ENCODE data around the gene CHL1.

CHL1 gene

DNA sequence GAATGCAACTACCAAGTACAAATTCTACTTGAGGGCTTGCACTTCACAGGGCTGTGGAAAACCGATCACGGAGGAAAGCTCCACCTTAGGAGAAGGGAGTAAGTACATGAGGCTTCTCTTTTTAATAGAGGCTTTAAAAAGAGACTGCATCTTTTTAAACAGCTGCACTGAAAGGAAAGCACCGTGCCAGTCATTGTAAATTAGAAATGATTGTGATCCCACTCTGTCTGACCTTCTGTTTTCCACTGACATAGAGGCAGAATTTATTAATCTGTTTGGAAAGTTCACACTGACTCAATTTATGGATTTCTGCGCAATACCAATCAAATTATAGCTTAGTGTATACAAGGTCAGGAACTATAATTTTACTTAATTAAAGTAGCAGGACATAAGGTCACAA, 198.2 kb downstream of the CHL1 start:
- DNase-seq (ENCODE audit: low read depth in 3 of 3): no peak

GRCh38 chr3:396293-396692, 199.7 kb downstream of the CHL1 start:
- no peak for DNase-seq (ENCODE audit: low read depth in 3 of 3)

DNA sequence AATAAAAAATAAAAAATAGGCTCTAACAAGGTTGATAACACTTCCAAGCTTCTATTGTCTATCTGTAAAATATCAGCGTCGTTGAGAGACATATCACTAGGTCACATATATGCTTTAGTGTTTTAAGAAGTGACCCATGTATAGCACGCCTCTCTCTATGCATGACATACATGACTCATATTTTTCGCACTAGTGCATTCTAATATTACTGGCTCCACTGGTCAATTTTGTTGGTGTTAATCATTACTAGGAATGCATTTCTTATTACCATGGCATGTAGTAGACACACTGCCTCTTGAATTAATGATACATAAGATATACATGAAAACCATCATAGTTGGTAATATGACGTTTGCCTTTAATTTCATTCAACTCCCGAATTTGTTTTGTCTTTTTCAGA, 203.1 kb downstream of the CHL1 start:
- DNase-seq (ENCODE audit: low read depth in 3 of 3): no peak

- no peak for DNase-seq (ENCODE audit: low read depth in 3 of 3)
Measured at GRCh38 chr3:403826-404225, 207.3 kb downstream of the CHL1 start.

GRCh38 chr3:409011-409410, 212.4 kb downstream of the CHL1 start:
- DNase-seq (ENCODE audit: low read depth in 3 of 3): no peak

- no peak for DNase-seq (ENCODE audit: low read depth in 3 of 3)
Measured at GRCh38 chr3:411226-411625, 214.7 kb downstream of the CHL1 start.

- DNase-seq (ENCODE audit: low read depth in 3 of 3): no peak
Measured at GRCh38 chr3:414063-414462, 217.5 kb downstream of the CHL1 start.

DNA sequence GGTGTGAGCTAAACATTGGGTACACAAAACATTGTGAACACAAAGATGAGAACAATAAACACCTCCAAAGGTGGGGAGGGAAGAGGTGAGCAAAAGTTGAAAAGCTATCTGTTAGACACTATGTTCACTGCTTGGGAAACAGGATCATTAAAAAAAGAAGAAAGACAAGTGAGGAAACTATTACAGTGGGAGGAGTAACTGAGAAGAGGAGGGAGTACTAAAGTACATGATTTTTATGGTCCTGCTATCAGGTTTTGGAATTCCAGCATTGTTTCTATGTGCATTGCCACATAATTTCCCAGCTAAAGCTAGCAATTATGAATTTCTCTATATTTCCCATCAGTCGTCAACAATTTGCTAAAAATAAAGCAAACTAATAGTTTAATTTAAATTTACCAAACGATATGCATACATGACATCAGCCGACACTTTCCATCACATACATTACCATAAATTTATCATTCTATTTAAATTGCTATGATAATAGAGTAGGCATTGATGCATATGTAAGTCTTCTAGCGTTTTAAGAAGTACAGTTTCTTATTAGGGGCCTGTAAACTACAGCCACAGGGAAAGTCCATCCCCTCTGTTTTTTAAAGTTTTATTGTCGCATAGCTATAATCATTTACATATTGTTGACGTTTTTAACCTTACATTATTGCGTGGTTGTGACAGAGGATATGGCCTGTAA, 221.8 kb downstream of the CHL1 start:
- no peak for DNase-seq (ENCODE audit: low read depth in 3 of 3)

DNA sequence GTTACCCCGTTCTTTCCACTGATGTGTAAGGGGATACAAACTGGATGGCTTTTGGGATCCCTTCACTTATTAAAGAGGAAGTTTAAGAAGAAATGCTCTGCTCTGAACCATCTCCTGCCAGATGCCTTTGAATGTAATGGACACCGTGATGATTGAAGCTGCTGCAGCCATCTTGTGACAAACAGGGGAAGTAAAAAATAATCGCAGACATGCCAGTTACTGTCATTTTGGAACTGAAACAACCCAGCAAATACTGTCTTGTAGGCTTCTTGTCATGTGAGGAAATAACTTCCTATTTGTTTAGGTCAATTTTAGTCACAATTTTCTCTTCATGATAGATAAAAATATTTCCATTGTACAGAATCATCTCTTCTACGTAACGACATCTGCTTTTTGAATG, 224.0 kb downstream of the CHL1 start:
- no peak for DNase-seq (ENCODE audit: low read depth in 3 of 3)

DNA sequence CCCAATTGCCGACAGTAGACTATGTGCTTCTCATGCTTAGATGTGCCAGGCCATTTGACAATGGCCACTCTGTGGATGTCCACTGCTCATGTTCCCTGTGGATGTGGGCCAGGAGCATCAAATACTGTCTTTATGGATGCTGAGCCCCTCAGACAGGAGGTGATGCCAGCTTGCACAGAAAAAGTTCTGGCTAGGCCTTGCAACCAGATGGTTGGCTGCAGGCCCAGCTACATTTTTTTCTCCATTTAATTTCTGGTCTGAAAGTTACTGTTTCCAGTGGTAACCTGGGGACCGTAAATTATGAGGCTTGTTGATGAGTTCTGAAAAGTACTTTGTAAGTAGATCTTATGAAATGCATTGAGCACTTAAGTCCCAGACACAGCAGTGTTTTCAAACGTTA, 228.5 kb downstream of the CHL1 start:
- no peak for DNase-seq (ENCODE audit: low read depth in 3 of 3)

DNA sequence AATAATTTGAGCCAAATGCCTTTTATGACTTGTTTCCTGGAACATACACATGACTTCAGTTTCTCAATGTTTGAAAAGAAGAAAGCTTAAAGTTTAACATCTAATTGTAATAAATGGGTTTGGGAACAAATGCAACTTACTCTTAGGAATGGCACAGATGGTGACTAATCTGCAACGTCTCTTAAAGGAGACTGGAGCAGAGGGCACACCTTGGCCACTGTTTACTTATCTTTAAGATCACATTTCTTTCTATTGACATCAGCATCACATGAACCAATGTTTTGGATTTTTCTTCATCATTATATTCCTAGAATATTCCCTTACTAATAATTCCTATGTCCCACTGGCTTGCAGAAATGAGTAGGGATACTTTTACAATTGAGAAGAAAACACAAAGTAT, 229.5 kb downstream of the CHL1 start:
- no peak for DNase-seq (ENCODE audit: low read depth in 3 of 3)

- no peak for DNase-seq (ENCODE audit: low read depth in 3 of 3)
Measured at GRCh38 chr3:427128-427527, 230.6 kb downstream of the CHL1 start.

DNA sequence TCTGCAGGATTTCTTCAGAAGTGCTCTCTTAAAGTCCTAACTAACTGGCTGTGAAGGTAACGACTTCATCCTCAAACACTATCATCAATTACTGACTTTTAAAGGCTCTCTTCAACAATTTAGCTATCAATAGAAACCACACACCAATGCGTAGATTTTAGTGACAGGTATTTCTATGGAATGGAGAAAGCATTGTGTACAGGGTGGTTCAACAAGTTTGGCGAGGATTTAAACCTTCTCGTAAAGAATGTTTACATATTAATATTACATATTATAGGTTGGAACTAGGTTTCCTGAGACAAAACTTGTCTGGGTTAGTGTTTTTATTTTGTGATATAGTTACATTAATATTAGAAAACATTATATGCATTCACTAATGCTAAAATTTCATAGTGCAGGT, 233.6 kb downstream of the CHL1 start:
- no peak for DNase-seq (ENCODE audit: low read depth in 3 of 3)

DNA sequence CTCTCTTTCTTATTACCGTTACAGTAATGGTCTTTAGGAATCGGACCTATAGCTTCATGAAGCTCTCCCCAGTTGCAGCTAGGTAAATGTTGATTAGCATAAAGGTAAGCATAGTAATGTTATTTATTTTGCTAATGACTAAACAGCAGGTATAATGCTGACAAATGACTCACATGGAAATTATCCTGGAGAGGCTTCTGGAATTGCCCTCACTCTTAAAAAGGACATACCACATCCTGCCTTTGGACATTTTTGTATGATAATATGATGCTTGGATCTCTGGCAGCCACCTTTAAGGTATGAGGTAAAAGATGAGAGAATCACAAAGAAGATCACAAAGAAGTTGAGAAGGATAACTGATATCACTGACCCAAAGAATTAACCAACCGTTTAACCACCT, 238.6 kb downstream of the CHL1 start:
- DNase-seq (ENCODE audit: low read depth in 3 of 3): no peak

GRCh38 chr3:436053-436452, 239.5 kb downstream of the CHL1 start:
- DNase-seq (ENCODE audit: low read depth in 3 of 3): no peak

GRCh38 chr3:440826-441225, 244.3 kb downstream of the CHL1 start:
- no peak for DNase-seq (ENCODE audit: low read depth in 3 of 3)

DNA sequence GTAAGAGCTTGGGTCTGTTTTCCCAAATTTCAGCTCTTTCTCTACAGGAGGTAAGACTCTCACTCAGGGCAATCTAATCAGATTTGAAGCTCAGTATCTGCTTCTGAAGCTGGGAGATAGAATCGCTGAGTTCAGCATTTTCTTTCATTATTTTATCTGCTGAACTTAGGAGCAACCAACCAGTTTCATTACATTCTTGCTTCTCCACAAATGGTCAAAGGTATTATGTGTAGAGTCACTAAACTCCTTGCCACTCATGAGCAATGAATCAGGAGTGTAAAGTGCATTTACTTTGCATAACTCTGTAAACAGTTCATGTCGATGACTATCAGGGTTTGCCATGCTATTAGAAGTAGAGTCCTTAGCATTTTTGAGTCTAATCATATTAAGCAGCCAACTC, 249.4 kb downstream of the CHL1 start:
- DNase-seq (ENCODE audit: low read depth in 3 of 3): no peak

DNA sequence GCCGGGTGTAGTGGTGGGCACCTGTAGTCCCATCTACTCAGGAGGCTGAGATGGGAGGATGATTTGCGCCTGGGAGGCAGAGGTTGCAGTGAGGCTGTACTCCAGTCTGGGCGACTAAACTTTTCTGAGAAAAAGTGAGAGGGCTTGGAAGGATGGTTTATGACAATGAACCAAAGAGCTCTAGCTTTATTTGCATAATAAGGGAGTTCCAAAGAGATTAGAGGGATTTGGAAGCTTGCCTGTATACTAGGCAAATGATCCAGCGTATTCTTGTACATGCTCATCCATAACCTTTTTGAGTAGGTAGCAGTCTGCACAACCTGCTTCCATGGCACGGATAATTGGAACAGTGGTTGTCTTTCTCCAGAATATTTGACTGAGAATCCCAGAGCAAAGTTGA, 251.1 kb downstream of the CHL1 start:
- no peak for DNase-seq (ENCODE audit: low read depth in 3 of 3)

GRCh38 chr3:449711-450110, 253.1 kb downstream of the CHL1 start:
- no peak for DNase-seq (ENCODE audit: low read depth in 3 of 3)

GRCh38 chr3:452221-452620, 255.7 kb downstream of the CHL1 start:
- no peak for DNase-seq (ENCODE audit: low read depth in 3 of 3)

GRCh38 chr3:453106-453505, 256.5 kb downstream of the CHL1 start:
- DNase-seq (ENCODE audit: low read depth in 3 of 3): no peak

- DNase-seq (ENCODE audit: low read depth in 3 of 3): no peak
Measured at GRCh38 chr3:454986-455385, 258.4 kb downstream of the CHL1 start.

- DNase-seq (ENCODE audit: low read depth in 3 of 3): no peak
Measured at GRCh38 chr3:458124-458523, 261.6 kb downstream of the CHL1 start.

DNA sequence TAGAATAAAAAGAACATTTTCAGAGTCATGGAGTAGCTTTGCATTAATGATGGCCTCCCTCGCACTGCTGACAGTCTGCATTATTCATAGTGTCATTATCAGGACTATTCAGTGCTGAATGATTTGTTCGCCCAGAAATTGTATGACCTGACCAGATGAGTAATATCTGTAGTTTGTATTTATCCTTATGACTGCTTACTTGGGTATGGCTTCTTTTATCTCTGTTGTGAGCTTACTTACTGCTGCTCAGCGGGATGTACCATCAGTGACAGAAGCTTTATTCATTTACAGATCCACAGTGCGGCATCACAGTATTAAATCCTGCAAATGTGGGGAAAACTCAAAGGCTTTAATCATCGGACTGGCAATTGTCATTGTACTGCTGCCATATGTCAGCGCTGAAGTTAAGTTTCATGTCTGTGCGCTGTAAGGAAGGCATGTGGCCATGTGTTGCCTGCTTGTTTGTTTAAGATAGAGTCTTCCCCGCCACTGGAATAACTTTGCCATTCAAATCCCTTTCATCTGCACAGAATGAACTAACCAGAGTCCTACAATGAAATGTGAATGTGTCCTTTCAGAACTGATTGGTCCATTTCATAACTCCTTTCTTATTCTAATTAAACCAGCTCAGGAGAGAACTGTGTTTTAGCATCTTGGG, 262.2 kb downstream of the CHL1 start:
- no peak for DNase-seq (ENCODE audit: low read depth in 3 of 3)

Data from stimulated activated CD4-positive, alpha-beta T cell treated with anti-CD3 and anti-CD28 coated beads, TNF-alpha, amount 100 ng/mL, for 48 hours (primary cell).